Fibroblast of the aortic adventitia (primary cell): ENCODE results near the gene CLSTN2. TPM values are rescaled to one million over a fixed set of nuclear protein-coding genes. Genes with fewer than 3 reads are reported as not detected.

ENCODE experiments used
- DNase-seq: peaks from one replicate; pipeline ENCODE4 v3.0.0-alpha.2; 2010; ENCODE audit warnings: low read depth
- H3K4me3 ChIP-seq: 2 replicates; pipeline ENCODE4 v1.5.1; 2011; ENCODE audit warnings: low read depth, mild to moderate bottlenecking, control low read depth, low read length, moderate library complexity
- CTCF ChIP-seq: IDR thresholded peaks from 2 replicates; pipeline ENCODE4 v1.5.1; 2011; ENCODE audit warnings: mild to moderate bottlenecking, low read length, control low read depth, inconsistent platforms; ENCODE audit not compliant: insufficient read depth
- total RNA-seq: library from RNA; depleted of rRNA; stranded (reverse); fragments of >200 nt; gene quantifications from 2 replicates; pipeline ENCODE4 v1.2.3, GENCODE V29; 2012; ENCODE audit warnings: low replicate concordance

CLSTN2 gene
- total RNA-seq, 1 donor, result 3.2 TPM

DNA sequence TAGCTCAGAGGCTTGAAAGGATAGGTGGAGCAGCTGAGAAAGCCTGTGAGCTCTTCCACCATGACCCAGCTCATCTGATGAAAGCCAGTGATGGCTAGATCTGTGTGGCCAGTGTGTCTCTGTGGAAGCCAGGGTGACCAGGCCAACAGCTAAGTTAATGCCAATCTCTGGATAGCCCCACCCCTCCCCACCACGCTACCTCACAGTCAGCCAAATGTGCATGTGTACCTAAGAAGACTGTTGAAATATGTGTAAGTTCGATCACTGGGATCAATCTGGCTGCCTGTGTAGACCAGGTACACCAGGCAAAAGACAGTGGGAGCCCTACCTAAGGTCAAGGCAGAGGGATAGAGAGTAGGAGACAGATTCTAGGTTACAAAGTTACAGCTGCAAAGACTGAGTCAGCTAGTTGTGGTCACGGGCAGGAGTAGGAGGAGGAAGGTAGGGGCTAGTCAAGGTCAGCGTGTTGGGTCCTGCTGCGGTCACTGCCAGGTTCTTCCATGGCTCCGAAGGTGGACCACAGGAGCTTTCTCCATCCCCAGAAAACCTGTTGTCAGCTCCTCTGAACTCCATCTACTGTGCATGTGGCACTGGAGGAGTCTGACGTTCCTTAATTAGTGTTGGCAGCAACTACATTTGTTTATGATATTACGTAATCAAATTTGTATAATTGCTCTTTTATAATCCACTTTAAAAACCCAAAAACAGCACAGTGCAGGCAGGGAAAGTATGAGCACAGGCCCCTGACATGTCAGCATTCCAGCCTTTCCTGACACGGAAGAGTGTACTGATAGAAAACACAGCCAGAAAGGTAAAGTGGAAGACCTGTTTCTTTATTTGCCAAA lies 318.0 kb downstream of the CLSTN2 start:
- no peak overlapping the region for H3K4me3 ChIP-seq
- no peak for TF ChIP-seq CTCF
- DNase-seq, result no peak

GRCh38 chr3:140258222-140258724 lies 323.3 kb downstream of the CLSTN2 start:
- peak; percentile 6 for DNase-seq
- TF ChIP-seq CTCF, result no peak
- H3K4me3 ChIP-seq, result no peak overlapping the region

DNA sequence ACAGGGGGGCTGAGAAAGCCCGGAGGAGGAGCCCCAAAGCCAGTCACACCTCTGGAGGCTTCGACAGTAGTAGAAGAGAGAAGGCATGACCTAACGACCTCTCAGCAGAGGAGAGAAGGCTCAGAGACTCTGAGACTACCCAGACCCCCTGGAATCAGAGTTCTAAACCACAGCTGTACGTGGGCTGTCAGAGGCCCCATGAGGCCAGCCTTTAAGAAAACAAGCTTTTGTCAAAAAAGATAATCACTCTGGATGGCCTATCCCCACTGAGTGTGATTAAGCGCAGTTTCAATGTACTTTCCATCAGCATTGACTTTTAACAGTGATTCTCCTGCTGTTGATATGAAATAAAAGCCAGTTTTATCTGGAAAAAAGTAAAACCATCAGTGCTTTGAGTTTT lies 330.3 kb downstream of the CLSTN2 start:
- TF ChIP-seq CTCF, result no peak
- DNase-seq, result no peak
- no peak overlapping the region for H3K4me3 ChIP-seq

GRCh38 chr3:140268103-140268502 lies 333.1 kb downstream of the CLSTN2 start:
- H3K4me3 ChIP-seq, result no peak overlapping the region
- no peak for DNase-seq
- TF ChIP-seq CTCF, result no peak

- H3K4me3 ChIP-seq, result no peak overlapping the region
- DNase-seq, result no peak
- no peak for TF ChIP-seq CTCF
Observed at GRCh38 chr3:140268610-140269009, 333.6 kb downstream of the CLSTN2 start.

DNA sequence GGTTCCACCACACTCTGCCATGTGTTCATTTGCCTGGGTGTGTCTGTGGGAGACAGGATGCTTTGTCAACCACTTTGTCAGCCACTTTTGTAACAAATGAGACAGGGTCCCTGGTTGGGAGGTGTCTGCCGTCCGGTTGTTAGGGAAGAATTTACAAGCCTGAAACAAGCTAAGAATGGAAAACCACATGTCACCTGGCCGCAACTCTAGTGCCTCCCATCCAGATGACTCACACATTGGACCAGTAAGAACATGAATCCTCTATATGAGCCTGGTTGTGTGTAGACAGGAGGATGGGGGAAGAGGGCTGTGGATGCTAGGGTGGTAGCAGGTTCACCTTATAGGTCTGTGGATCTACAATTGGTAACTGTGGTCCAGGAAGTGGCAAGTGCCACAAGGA lies 335.3 kb downstream of the CLSTN2 start:
- H3K4me3 ChIP-seq, result no peak overlapping the region
- DNase-seq, result no peak
- no peak for TF ChIP-seq CTCF
